Transverse colon (tissue), 4 donors: Measurements from ENCODE around the gene IFITM2.

Experiments
- CTCF ChIP-seq, 5 experiments: fragments of 200-600 bp in 3 of 5; fragments of 450-650 bp in 2 of 5; sonication (generic) in 3 of 5; IDR thresholded peaks; 1 replicate in 2 of 5; 2 replicates in 3 of 5; pipeline ENCODE4 v1.5.1; 2016 to 2017; ENCODE audit warnings: antibody characterized with exemption in 5 of 5, inconsistent platforms in 3 of 5, mild to moderate bottlenecking in 2 of 5, moderate library complexity in 1 of 5
- POLR2AphosphoS5 ChIP-seq, 3 donors: sonication (generic); formaldehyde crosslinking; IDR thresholded peaks; one replicate each; pipeline ENCODE4 v1.6.1; 2016; ENCODE audit warnings: antibody characterized with exemption in 3 of 3

- no peak for TF ChIP-seq POLR2AphosphoS5 (IDR thresholded peaks at IDR 0.05)
- TF ChIP-seq CTCF (IDR thresholded peaks at IDR 0.05), result no peak
These were observed 19.7 kb upstream of the IFITM2 start for GRCh38 chr11:287821-288477.
